GM12872 (cell line): ENCODE data around the gene LYPD4.

Experiments
- CTCF ChIP-seq: IDR thresholded peaks from 3 replicates; pipeline ENCODE4 v1.5.1; 2011; ENCODE audit warnings: low read depth, mild to moderate bottlenecking, low read length, moderate library complexity; ENCODE audit not compliant: insufficient read depth

LYPD4 gene

GRCh38 chr19:41870401-41870873, 26.0 kb upstream of the LYPD4 start:
- no peak for TF ChIP-seq CTCF

- no peak for TF ChIP-seq CTCF
Observed at GRCh38 chr19:41869374-41869955, 25.0 kb upstream of the LYPD4 start.

- TF ChIP-seq CTCF = no peak
Observed at GRCh38 chr19:41868989-41869300, 24.5 kb upstream of the LYPD4 start.

GRCh38 chr19:41868120-41868988, 23.9 kb upstream of the LYPD4 start:
- TF ChIP-seq CTCF = no peak

GRCh38 chr19:41866284-41866683, 21.8 kb upstream of the LYPD4 start:
- no peak for TF ChIP-seq CTCF

GRCh38 chr19:41864374-41864773, 19.9 kb upstream of the LYPD4 start:
- no peak for TF ChIP-seq CTCF

- no peak for TF ChIP-seq CTCF
Observed at GRCh38 chr19:41863209-41863931, 18.9 kb upstream of the LYPD4 start.
